ENCODE results near the gene CCSAP.

DNA sequence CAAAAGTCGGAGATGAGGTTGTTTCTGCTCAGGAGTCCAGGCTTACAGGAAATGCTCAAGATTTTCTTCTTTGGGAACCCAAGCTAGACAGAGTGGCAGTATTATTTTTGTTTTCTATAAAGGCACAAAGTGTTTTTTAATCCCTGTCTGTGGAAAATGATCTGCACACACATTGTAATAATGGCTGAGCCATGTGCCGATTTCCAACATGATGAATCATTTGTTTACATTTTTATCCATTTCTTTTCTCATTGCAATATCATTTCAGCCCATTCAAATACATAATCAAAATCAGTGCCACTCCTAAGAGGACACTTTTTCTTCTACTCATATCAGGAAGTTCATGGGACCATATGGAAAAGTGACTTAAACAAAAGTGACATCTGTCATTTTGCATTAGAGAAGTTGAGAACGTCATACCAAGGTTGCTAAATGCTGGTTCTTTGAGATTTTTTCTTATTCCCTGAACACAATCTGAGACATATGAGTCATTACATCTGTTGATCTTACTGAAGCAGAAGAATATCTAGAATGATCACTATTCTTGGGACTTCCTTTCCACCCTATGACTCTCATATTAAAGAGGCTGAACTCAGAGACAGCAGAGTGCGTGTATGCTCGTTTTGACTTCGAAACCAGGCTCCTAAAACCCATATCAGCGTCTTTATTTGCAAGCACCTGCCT, 46.2 kb upstream of the CCSAP start:
- TF ChIP-seq, protein P1, sequence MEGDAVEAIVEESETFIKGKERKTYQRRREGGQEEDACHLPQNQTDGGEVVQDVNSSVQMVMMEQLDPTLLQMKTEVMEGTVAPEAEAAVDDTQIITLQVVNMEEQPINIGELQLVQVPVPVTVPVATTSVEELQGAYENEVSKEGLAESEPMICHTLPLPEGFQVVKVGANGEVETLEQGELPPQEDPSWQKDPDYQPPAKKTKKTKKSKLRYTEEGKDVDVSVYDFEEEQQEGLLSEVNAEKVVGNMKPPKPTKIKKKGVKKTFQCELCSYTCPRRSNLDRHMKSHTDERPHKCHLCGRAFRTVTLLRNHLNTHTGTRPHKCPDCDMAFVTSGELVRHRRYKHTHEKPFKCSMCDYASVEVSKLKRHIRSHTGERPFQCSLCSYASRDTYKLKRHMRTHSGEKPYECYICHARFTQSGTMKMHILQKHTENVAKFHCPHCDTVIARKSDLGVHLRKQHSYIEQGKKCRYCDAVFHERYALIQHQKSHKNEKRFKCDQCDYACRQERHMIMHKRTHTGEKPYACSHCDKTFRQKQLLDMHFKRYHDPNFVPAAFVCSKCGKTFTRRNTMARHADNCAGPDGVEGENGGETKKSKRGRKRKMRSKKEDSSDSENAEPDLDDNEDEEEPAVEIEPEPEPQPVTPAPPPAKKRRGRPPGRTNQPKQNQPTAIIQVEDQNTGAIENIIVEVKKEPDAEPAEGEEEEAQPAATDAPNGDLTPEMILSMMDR (IDR thresholded peaks at IDR 0.05) = no peak
- TF ChIP-seq POLR2A (IDR thresholded peaks at IDR 0.05) = no peak
- no peak for TF ChIP-seq POLR2AphosphoS5 (IDR thresholded peaks at IDR 0.05; ENCODE audit: insufficient read depth in 1 of 2, low read depth in 1 of 2)
